Measurements from ENCODE around the gene SLC29A3.

DNA sequence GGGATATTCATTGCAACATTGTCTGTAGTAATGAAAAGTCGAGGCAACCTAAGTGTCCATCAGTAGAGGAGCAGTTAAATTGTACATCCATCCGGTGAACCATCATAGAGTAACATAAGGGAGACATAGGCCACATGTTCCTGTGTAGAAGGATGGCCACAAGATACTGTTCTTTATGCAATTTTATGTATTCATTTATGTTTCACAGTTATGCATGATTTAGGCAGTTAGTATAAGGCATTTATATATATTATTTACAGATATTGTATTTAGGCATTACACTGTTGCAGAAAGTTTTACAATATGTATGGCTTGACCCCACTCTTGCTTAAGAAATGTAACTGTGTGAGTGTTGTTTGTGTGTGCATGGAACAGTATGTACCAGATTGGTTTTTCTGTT is 41.7 kb downstream of the SLC29A3 start:
- TF ChIP-seq, protein P1, sequence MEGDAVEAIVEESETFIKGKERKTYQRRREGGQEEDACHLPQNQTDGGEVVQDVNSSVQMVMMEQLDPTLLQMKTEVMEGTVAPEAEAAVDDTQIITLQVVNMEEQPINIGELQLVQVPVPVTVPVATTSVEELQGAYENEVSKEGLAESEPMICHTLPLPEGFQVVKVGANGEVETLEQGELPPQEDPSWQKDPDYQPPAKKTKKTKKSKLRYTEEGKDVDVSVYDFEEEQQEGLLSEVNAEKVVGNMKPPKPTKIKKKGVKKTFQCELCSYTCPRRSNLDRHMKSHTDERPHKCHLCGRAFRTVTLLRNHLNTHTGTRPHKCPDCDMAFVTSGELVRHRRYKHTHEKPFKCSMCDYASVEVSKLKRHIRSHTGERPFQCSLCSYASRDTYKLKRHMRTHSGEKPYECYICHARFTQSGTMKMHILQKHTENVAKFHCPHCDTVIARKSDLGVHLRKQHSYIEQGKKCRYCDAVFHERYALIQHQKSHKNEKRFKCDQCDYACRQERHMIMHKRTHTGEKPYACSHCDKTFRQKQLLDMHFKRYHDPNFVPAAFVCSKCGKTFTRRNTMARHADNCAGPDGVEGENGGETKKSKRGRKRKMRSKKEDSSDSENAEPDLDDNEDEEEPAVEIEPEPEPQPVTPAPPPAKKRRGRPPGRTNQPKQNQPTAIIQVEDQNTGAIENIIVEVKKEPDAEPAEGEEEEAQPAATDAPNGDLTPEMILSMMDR (IDR thresholded peaks at IDR 0.05): no peak
- TF ChIP-seq POLR2A (IDR thresholded peaks at IDR 0.05): no peak
